ENCODE measurements around the gene ITGB7.

DNA sequence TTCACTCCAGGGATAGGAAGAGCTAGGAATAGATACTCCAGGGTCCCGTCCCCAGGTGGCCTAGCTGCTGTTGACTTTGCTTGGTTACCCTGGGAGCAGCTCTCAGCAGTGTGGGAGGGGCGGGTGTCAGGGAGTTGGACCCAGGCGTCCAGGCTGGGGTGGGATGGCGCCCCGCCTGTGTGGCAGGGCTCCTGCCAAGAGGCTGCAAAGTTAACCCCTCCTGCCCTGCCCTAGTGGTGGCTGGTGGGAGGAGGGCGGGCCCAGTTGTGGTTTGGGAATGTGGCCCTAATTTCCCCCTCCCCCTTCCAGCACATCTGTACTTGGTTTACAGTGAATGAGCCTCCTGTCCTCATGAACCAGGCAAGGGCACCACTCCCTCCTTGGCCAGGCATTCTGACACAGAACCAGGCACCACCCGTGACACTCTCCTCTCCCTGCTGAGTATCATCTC, 26.6 kb upstream of the ITGB7 start:
- TF ChIP-seq, protein P1, sequence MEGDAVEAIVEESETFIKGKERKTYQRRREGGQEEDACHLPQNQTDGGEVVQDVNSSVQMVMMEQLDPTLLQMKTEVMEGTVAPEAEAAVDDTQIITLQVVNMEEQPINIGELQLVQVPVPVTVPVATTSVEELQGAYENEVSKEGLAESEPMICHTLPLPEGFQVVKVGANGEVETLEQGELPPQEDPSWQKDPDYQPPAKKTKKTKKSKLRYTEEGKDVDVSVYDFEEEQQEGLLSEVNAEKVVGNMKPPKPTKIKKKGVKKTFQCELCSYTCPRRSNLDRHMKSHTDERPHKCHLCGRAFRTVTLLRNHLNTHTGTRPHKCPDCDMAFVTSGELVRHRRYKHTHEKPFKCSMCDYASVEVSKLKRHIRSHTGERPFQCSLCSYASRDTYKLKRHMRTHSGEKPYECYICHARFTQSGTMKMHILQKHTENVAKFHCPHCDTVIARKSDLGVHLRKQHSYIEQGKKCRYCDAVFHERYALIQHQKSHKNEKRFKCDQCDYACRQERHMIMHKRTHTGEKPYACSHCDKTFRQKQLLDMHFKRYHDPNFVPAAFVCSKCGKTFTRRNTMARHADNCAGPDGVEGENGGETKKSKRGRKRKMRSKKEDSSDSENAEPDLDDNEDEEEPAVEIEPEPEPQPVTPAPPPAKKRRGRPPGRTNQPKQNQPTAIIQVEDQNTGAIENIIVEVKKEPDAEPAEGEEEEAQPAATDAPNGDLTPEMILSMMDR (optimal IDR thresholded peaks at IDR 0.05 in 1 of 3, IDR thresholded peaks at IDR 0.05 in 1 of 3, conservative IDR thresholded peaks at IDR 0.05 in 1 of 3; ENCODE audit: extremely low read depth in 1 of 3, insufficient read depth in 2 of 3, low read length in 3 of 3) = no peak
- TF ChIP-seq EZH2 (IDR thresholded peaks at IDR 0.05; ENCODE audit: low read length) = no peak

Measured in keratinocyte (primary cell).